CD4-positive, alpha-beta memory T cell (primary cell): ENCODE results near the gene SLC4A1. TPM values are rescaled to one million over a fixed set of nuclear protein-coding genes. Genes with fewer than 3 reads are reported as not detected.

ENCODE experiments used
- CTCF ChIA-PET: fragments of 350-600 bp; sonication (Branson Sonifier 250); formaldehyde crosslinking; loops from one replicate; lab custom pipeline; 2021; ENCODE audit warnings: inconsistent platforms; ENCODE audit not compliant: partially characterized antibody; lab: Charles Lee
- POLR2A ChIA-PET: fragments of 350-600 bp; sonication (Branson Sonifier 250); formaldehyde crosslinking; loops from one replicate; lab custom pipeline; 2021; ENCODE audit not compliant: partially characterized antibody; lab: Charles Lee
- DNase-seq, 5 donors: peaks; one replicate each; pipeline versions ENCODE4 v3.0.0 to v3.0.0-alpha.2; 2020 to 2022; ENCODE audit warnings: mixed read lengths in 1 of 5
- H3K27ac ChIP-seq: one replicate; pipeline ENCODE4 v1.7.0; 2013; ENCODE audit warnings: low read depth, low read length
- H3K27me3 ChIP-seq: 2 replicates; pipeline ENCODE4 v1.7.0; 2013; ENCODE audit warnings: mild to moderate bottlenecking, low read length, moderate library complexity; ENCODE audit not compliant: insufficient read depth
- H3K36me3 ChIP-seq: 2 replicates; pipeline ENCODE4 v1.7.0; 2013; ENCODE audit warnings: mild to moderate bottlenecking, low read length, moderate library complexity; ENCODE audit not compliant: insufficient read depth
- H3K4me1 ChIP-seq: 2 replicates; pipeline ENCODE4 v1.7.0; 2013; ENCODE audit warnings: mild to moderate bottlenecking, low read length, moderate library complexity; ENCODE audit not compliant: insufficient read depth
- H3K4me3 ChIP-seq, 2 donors: one replicate each; pipeline ENCODE4 v1.7.0; 2013; ENCODE audit warnings: low read length in 2 of 2, mild to moderate bottlenecking in 1 of 2
- H3K9me3 ChIP-seq, 2 donors: one replicate each; pipeline ENCODE4 v1.7.0; 2013; ENCODE audit warnings: low read length in 2 of 2, control low read depth in 1 of 2; ENCODE audit not compliant: control insufficient read depth in 1 of 2
- H3K27ac Mint-ChIP-seq, 7 donors: one replicate each; pipeline ENCODE4 v1.8.0; 2020 to 2021; ENCODE audit warnings: mixed read lengths in 7 of 7, mild to moderate bottlenecking in 6 of 7, inconsistent platforms in 3 of 7, moderate library complexity in 3 of 7
- H3K27me3 Mint-ChIP-seq, 2 donors: one replicate each; pipeline ENCODE4 v1.8.0; 2020 to 2021; ENCODE audit warnings: mixed read lengths in 2 of 2
- H3K36me3 Mint-ChIP-seq, 2 donors: one replicate each; pipeline ENCODE4 v1.8.0; 2020 to 2021; ENCODE audit warnings: mixed read lengths in 2 of 2, inconsistent platforms in 1 of 2, mild to moderate bottlenecking in 1 of 2
- H3K4me1 Mint-ChIP-seq, 4 donors: one replicate each; pipeline ENCODE4 v1.8.0; 2020 to 2021; ENCODE audit warnings: mixed read lengths in 4 of 4, mild to moderate bottlenecking in 1 of 4
- H3K4me3 Mint-ChIP-seq, 8 donors: one replicate each; pipeline ENCODE4 v1.8.0; 2020 to 2021; ENCODE audit warnings: mixed read lengths in 8 of 8, mild to moderate bottlenecking in 7 of 8, moderate library complexity in 6 of 8, inconsistent platforms in 3 of 8
- H3K9me3 Mint-ChIP-seq, 8 donors: one replicate each; pipeline ENCODE4 v1.8.0; 2020 to 2021; ENCODE audit warnings: mixed read lengths in 8 of 8, mild to moderate bottlenecking in 5 of 8, inconsistent platforms in 3 of 8, moderate library complexity in 1 of 8
- intact Hi-C: fragments of 100-400 bp; cut with micrococcal nuclease; formaldehyde crosslinking; loops from one replicate; pipeline ENCODE4 v1.15.1; 2023
- polyA plus RNA-seq, 2 donors: library from polyadenylated mRNA; unstranded; fragments of 300-500 nt; fragmentation: Illumina TruSeq; gene quantifications; one replicate each; pipeline ENCODE4 v1.2.3, GENCODE V29; 2021
- total RNA-seq, 2 experiments: library from RNA; stranded (reverse); gene quantifications; one replicate each; pipeline ENCODE4 v1.2.3, GENCODE V29; 2021

Gene SLC4A1
- total and polyA plus RNA-seq, 4 experiments from 2014 or later = not detected

DNA sequence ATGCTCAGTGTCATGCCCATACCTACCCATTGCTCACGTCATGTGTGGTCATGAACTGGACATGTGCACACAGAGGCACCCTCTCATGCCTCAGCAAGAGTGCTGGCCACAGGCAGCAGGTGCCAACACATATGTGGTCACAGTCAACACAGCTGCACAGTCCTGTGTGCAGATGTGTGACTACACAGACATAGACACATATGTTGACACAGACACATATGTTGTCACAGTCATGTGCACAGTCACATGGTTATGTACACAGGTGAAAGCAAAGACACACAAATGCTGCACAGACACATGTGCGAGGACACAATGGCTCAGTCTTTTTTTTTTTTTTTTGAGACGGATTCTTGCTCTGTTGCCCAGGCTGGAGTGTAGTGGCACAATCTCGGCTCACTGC is 11.3 kb downstream of the SLC4A1 start:
- no peaks in the 10 kb centered on the region for H3K36me3 ChIP-seq
- no peaks in the 10 kb centered on the region for H3K27me3 ChIP-seq
- intact Hi-C loops = no loop called here
- Mint-ChIP-seq H3K27ac (no peak overlapping the region), H3K27me3 (peaks cover 1 to 4% of the 10 kb centered on the region in 2 donors), H3K9me3 (no peaks in the 10 kb centered on the region), H3K4me3 (no peak overlapping the region), H3K36me3 (no peaks in the 10 kb centered on the region), H3K4me1 (no peaks in the 10 kb centered on the region)
- H3K4me3 ChIP-seq = no peak overlapping the region
- H3K27ac ChIP-seq = no peak overlapping the region
- no peak for DNase-seq
- ChIA-PET POLR2A (interaction anchor here (0.9 kb wide), 1 partner anchor 71 kb away, joined by 3 read pairs; no protein-coding TSS in a partner anchor), CTCF (no interaction called here)
- H3K4me1 ChIP-seq = no peaks in the 10 kb centered on the region
- no peaks in the 10 kb centered on the region for H3K9me3 ChIP-seq

DNA sequence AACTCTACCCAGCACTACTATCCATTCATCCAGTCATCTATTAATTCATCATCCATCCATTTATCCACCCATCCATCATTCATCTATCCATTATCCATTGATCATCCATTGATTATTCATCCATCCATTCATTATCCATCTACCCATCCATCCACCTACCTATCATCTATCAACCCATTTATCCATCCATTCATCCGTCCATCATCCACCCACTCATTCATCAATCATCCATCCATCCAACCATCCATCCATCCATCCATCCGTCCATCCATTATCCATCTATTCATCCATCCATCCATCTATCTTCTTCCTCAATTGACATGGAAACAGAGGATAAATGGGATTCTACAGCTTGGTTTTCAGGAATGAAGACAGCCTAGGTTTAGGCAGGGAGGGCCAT is 12.0 kb downstream of the SLC4A1 start:
- Histone ChIP-seq H3K4me3 (no peak overlapping the region), H3K27me3 (no peaks in the 10 kb centered on the region), H3K36me3 (no peaks in the 10 kb centered on the region), H3K4me1 (no peaks in the 10 kb centered on the region), H3K27ac (no peak overlapping the region), H3K9me3 (no peaks in the 10 kb centered on the region)
- no peaks in the 10 kb centered on the region for H3K9me3 Mint-ChIP-seq
- no peak for DNase-seq
- peaks cover 0 to under 1% (median 0%) of the 10 kb centered on the region in 4 donors for H3K4me1 Mint-ChIP-seq
- H3K27me3 Mint-ChIP-seq = peaks cover 1 to 4% of the 10 kb centered on the region in 2 donors
- intact Hi-C loops = no loop called here
- no peaks in the 10 kb centered on the region for H3K36me3 Mint-ChIP-seq
- no peak overlapping the region for H3K4me3 Mint-ChIP-seq
- no peak overlapping the region for H3K27ac Mint-ChIP-seq
- CTCF ChIA-PET = no interaction called here
- POLR2A ChIA-PET = no interaction called here

DNA sequence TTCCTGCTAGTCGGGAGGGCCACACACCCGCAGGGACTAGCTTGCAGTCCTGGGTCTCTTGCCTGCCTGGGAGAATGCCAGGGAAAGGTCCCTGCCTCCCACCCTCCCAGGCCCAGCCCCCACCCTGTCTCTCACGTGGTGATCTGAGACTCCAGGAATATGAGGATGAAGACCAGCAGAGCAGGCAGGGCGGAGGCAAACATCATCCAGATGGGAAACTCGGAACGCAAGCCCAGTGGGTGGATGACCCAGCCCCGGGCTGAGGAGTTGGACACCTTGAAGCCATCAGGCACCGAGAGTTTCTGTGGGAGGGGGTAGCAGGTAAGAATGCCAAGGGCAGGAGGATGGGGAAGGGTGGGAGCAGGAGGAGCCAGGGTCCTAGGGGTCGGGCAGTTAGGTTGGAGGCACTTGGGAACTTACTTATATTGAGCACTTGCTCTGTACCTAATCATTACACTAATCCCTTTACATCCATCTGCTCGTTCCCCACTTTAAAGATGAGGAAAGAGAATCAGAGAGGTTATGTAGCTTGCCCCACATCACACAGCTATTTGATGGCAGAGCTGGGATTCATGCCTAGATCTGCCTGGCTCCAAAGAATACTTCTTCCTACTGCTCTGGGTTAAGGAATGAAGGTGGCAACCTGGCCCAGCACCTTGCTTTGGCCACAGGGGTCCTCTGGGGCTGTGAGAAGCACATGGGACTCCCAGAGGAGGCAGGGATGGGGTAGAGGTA is 13.4 kb downstream of the SLC4A1 start:
- ChIA-PET CTCF (no interaction called here), POLR2A (interaction anchor here (1.1 kb wide), 1 partner anchor 33 kb away, joined by 3 read pairs; no protein-coding TSS in a partner anchor)
- no peaks in the 10 kb centered on the region for H3K4me1 ChIP-seq
- H3K27ac Mint-ChIP-seq = no peak overlapping the region
- no peaks in the 10 kb centered on the region for H3K36me3 ChIP-seq
- peak overlapping the region in 1 of 8 donors; percentile 64 for H3K4me3 Mint-ChIP-seq
- H3K36me3 Mint-ChIP-seq = no peaks in the 10 kb centered on the region
- no peak overlapping the region for H3K27ac ChIP-seq
- no peak overlapping the region for H3K4me3 ChIP-seq
- no peaks in the 10 kb centered on the region for H3K9me3 Mint-ChIP-seq
- intact Hi-C loops = no loop called here
- DNase-seq = no peak
- H3K4me1 Mint-ChIP-seq = peaks cover 0 to 7% (median under 1%) of the 10 kb centered on the region in 4 donors
- peaks cover 0 to 4% of the 10 kb centered on the region in 2 donors for H3K27me3 Mint-ChIP-seq
- no peaks in the 10 kb centered on the region for H3K27me3 ChIP-seq
- H3K9me3 ChIP-seq = no peaks in the 10 kb centered on the region

DNA sequence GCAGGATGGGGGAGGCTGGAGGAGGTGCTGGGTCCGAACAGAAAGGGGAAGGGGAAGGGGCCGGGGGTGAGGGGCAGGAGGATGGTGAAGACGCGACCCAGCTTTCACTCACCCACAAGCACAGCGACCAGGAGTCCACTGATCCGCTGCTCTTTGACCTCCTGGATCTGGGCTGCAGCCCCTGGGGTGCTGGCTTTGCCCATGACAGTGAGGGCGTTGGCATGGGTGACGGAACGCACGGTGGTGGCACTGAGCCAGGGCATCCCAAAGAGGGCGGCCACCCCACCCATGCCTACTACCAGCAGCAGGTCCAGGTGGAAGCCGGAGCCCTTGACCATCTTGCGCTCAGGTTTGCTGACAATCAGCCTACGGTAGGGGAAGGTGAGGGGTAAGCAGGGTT is 14.9 kb downstream of the SLC4A1 start:
- no peaks in the 10 kb centered on the region for H3K27me3 ChIP-seq
- no peak overlapping the region for H3K4me3 ChIP-seq
- H3K4me3 Mint-ChIP-seq = no peak overlapping the region
- H3K27ac Mint-ChIP-seq = no peak overlapping the region
- H3K27me3 Mint-ChIP-seq = peaks cover 0 to 2% of the 10 kb centered on the region in 2 donors
- H3K36me3 Mint-ChIP-seq = no peaks in the 10 kb centered on the region
- intact Hi-C loops = no loop called here
- peaks cover 14% of the 10 kb centered on the region for H3K4me1 ChIP-seq
- POLR2A ChIA-PET = interaction anchor here (0.6 kb wide), 1 partner anchor 1141 kb away, joined by 3 read pairs; no protein-coding TSS in a partner anchor
- H3K36me3 ChIP-seq = no peaks in the 10 kb centered on the region
- H3K9me3 ChIP-seq = no peaks in the 10 kb centered on the region
- CTCF ChIA-PET = interaction anchor here (0.7 to 1.5 kb wide), 2 partner anchors 43 to 339 kb away, joined by 3 read pairs; no protein-coding TSS in a partner anchor
- H3K9me3 Mint-ChIP-seq = no peaks in the 10 kb centered on the region
- no peak for DNase-seq
- peaks cover 5 to 21% (median 6%) of the 10 kb centered on the region in 4 donors for H3K4me1 Mint-ChIP-seq
- H3K27ac ChIP-seq = no peak overlapping the region

DNA sequence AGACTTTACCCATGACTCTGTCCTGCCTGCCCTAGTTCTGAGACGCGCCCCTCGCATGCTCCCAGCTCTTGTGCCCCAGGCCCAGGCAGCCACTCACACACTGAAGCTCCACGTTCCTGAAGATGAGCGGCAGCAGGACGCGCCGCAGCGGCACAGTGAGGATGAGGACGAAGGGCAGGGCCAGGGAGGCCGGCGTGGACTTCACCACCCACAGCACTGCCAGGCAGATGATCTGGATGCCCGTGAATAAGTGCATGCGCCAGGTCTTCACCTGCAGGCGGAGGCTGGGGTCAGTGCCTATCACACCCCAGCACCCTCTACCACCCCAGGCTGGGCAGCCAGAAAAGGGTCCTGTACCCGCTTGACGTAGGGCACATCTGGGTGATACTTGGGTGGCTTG is 16.9 kb downstream of the SLC4A1 start:
- H3K27ac ChIP-seq = no peak overlapping the region
- H3K36me3 ChIP-seq = no peaks in the 10 kb centered on the region
- H3K9me3 ChIP-seq = no peaks in the 10 kb centered on the region
- H3K4me1 ChIP-seq = peaks cover 33% of the 10 kb centered on the region
- no peak overlapping the region for H3K4me3 ChIP-seq
- no peak overlapping the region for H3K4me3 Mint-ChIP-seq
- no peaks in the 10 kb centered on the region for H3K9me3 Mint-ChIP-seq
- H3K27me3 ChIP-seq = no peaks in the 10 kb centered on the region
- ChIA-PET POLR2A (no interaction called here), CTCF (no interaction called here)
- no peaks in the 10 kb centered on the region for H3K36me3 Mint-ChIP-seq
- no peak for DNase-seq
- H3K27ac Mint-ChIP-seq = peak overlapping the region in 2 of 7 donors; percentile 10 to 75
- peaks cover 0 to 2% of the 10 kb centered on the region in 2 donors for H3K27me3 Mint-ChIP-seq
- intact Hi-C loops = no loop called here
- peaks cover 8 to 40% (median 19%) of the 10 kb centered on the region in 4 donors for H3K4me1 Mint-ChIP-seq

DNA sequence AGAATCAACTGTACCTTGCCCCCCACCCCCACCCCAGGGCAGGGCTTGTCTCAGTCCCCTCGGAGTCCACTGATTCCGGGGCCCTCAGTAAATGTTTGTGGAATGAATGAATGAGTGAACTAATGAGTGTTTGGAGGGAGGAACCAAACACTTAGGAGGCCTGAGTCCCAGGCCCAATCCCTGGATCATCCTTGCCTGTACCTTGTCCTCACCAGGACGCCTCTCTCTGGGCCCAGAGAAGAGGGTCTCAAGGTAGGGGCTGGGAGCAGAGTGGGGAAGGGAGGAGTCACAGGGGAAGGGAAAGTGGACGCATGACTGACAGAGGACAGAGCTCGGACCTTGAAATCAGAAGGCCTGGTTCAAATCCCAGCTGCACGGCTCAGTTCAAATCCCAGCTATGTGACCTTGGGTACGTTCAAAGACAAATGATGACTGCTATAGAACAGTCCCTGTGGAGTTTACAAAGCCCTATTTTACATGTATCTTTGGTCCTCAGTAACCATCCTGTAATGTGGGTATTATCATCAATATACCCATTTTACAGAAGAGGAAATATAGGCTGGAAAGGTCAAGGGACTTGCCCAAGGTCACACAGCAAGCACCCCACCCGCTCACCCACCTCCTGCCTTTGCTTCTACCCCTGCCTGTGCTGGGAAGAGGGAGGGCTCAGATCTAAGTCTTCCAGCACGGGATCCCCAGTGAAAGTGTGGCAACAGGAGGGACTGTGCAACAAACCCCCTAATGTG is 18.3 kb downstream of the SLC4A1 start:
- Mint-ChIP-seq H3K36me3 (no peaks in the 10 kb centered on the region), H3K4me3 (no peak overlapping the region), H3K27ac (no peak overlapping the region), H3K4me1 (peaks cover 14 to 49% (median 26%) of the 10 kb centered on the region in 4 donors), H3K27me3 (no peaks in the 10 kb centered on the region), H3K9me3 (no peaks in the 10 kb centered on the region)
- CTCF ChIA-PET = no interaction called here
- POLR2A ChIA-PET = no interaction called here
- Histone ChIP-seq H3K4me3 (no peak overlapping the region), H3K9me3 (no peaks in the 10 kb centered on the region), H3K27ac (no peak overlapping the region), H3K36me3 (no peaks in the 10 kb centered on the region), H3K27me3 (no peaks in the 10 kb centered on the region), H3K4me1 (peaks cover 41% of the 10 kb centered on the region)
- intact Hi-C loops = no loop called here
- DNase-seq = no peak
